SK-N-SH treated with all-trans-retinoic acid at 6 μM for 48 hours (cell line): ENCODE results near the gene AGTR1.

ENCODE experiments used
- ATAC-seq: fragments of 200-7000 bp; cut with Tn5 transposase; 3 replicates; pipeline ENCODE4 v1.9.1; 2020; ENCODE audit warnings: mild to moderate bottlenecking, moderate library complexity
- ARNTL ChIP-seq: fragments of 450-650 bp; formaldehyde crosslinking; IDR thresholded peaks from 2 replicates; pipeline ENCODE4 v1.5.0; 2020; ENCODE audit warnings: low read depth, mild to moderate bottlenecking, moderate library complexity, borderline replicate concordance
- BACH2 ChIP-seq: fragments of 250-450 bp; sonication (Bioruptor Pico); IDR thresholded peaks from 2 replicates; pipeline ENCODE4 v1.9.0; 2021; ENCODE audit warnings: mild to moderate bottlenecking, borderline replicate concordance
- CREB5 ChIP-seq: fragments of 250-450 bp; sonication (Bioruptor Pico); IDR thresholded peaks from 2 replicates; pipeline ENCODE4 v1.5.1; 2020; ENCODE audit warnings: low read depth, mild to moderate bottlenecking, moderate library complexity
- CSDC2 ChIP-seq: fragments of 250-450 bp; sonication (Bioruptor Pico); IDR thresholded peaks from 2 replicates; pipeline ENCODE4 v1.5.0; 2020; ENCODE audit warnings: mild to moderate bottlenecking, moderate library complexity
- ESRRG ChIP-seq: fragments of 250-450 bp; sonication (Bioruptor Pico); IDR thresholded peaks from 2 replicates; pipeline ENCODE4 v1.6.1; 2021; ENCODE audit warnings: mild to moderate bottlenecking
- GLIS3 ChIP-seq: fragments of 250-450 bp; sonication (Bioruptor Pico); IDR thresholded peaks from 2 replicates; pipeline ENCODE4 v1.5.0; 2020; ENCODE audit warnings: mild to moderate bottlenecking, moderate library complexity
- ISL1 ChIP-seq: fragments of 250-450 bp; sonication (Bioruptor Pico); IDR thresholded peaks from 2 replicates; pipeline ENCODE4 v2.1.2; 2022; ENCODE audit warnings: mild to moderate bottlenecking, moderate library complexity
- OSR1 ChIP-seq: fragments of 250-450 bp; sonication (Bioruptor Pico); IDR thresholded peaks from 2 replicates; pipeline ENCODE4 v1.8.0; 2022; ENCODE audit warnings: moderate library complexity, mild to moderate bottlenecking, inconsistent platforms
- PPARA ChIP-seq: fragments of 250-450 bp; sonication (Bioruptor Pico); IDR thresholded peaks from 2 replicates; pipeline ENCODE4 v1.5.0; 2020; ENCODE audit warnings: mild to moderate bottlenecking, borderline replicate concordance
- RARB ChIP-seq: fragments of 250-450 bp; sonication (Bioruptor Pico); IDR thresholded peaks from 2 replicates; pipeline ENCODE4 v1.8.0; 2021; ENCODE audit warnings: mild to moderate bottlenecking, moderate library complexity
- SNAI2 ChIP-seq: fragments of 250-450 bp; sonication (Bioruptor Pico); IDR thresholded peaks from 2 replicates; pipeline ENCODE4 v1.5.0; 2020; ENCODE audit warnings: mild to moderate bottlenecking, moderate library complexity
- TCF4 ChIP-seq: fragments of 250-450 bp; sonication (Bioruptor Pico); IDR thresholded peaks from 2 replicates; pipeline ENCODE4 v1.8.0; 2021; ENCODE audit warnings: mild to moderate bottlenecking, moderate library complexity, borderline replicate concordance
- TOX ChIP-seq: fragments of 250-450 bp; sonication (Bioruptor Pico); IDR thresholded peaks from 2 replicates; pipeline ENCODE4 v1.8.0; 2021; ENCODE audit warnings: mild to moderate bottlenecking, moderate library complexity, borderline replicate concordance
- ZC3H10 ChIP-seq: fragments of 250-450 bp; sonication (Bioruptor Pico); IDR thresholded peaks from 2 replicates; pipeline ENCODE4 v1.5.1; 2021; ENCODE audit warnings: mild to moderate bottlenecking, moderate library complexity
- ZFP3 ChIP-seq: fragments of 250-450 bp; sonication (Bioruptor Pico); IDR thresholded peaks from 2 replicates; pipeline ENCODE4 v1.5.0; 2020; ENCODE audit warnings: mild to moderate bottlenecking, moderate library complexity
- ZFP30 ChIP-seq: fragments of 450-650 bp; formaldehyde crosslinking; IDR thresholded peaks from 2 replicates; pipeline ENCODE4 v1.5.0; 2022; ENCODE audit warnings: mild to moderate bottlenecking, moderate library complexity
- ZNF565 ChIP-seq: fragments of 450-650 bp; formaldehyde crosslinking; conservative IDR thresholded peaks from 2 replicates; pipeline ENCODE4 v1.5.0; 2020; ENCODE audit warnings: low read depth, mild to moderate bottlenecking, moderate library complexity
- ZNF8 ChIP-seq: fragments of 450-650 bp; formaldehyde crosslinking; IDR thresholded peaks from 2 replicates; pipeline ENCODE4 v1.5.0; 2020; ENCODE audit warnings: mild to moderate bottlenecking, moderate library complexity
- TF ChIP-seq, protein P1 (sequence below): fragments of 250-450 bp; sonication (Bioruptor Pico); IDR thresholded peaks from 2 replicates; pipeline ENCODE4 v1.5.1; 2021; ENCODE audit warnings: mild to moderate bottlenecking, moderate library complexity
- TF ChIP-seq, protein P2 (sequence below): fragments of 250-450 bp; sonication (Bioruptor Pico); IDR thresholded peaks from 2 replicates; pipeline ENCODE4 v1.5.0; 2020; ENCODE audit warnings: mild to moderate bottlenecking, moderate library complexity
- TF ChIP-seq, protein P3 (sequence below): fragments of 250-450 bp; sonication (Bioruptor Pico); IDR thresholded peaks from 2 replicates; pipeline ENCODE4 v1.8.0; 2020; ENCODE audit warnings: mild to moderate bottlenecking, moderate library complexity, borderline replicate concordance

The AGTR1 gene

DNA sequence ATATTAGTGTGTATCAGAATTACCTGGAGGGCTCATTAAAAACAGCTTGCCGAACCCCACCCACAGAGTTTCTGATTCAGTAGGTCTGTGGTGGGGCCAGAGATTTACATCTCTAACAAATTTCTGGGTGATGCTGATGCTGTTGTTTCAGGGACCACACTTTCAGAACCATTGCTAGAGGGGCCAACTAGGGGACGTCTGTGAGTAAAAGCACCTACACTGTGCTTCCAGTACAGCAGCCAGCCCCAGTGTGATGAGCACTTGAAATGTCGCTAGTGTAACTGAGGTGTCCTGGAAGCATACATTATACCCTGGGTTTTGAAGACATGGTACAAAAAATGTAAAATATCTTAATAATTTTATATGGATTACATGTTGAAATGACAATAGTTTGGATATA, 33.0 kb downstream of the AGTR1 start (continued):
- no peak for TF ChIP-seq TOX (CRISPR knock-in tag)
- no peak for TF ChIP-seq ZNF8 (CRISPR knock-in tag)
- no peak for TF ChIP-seq RARB

GRCh38 chr3:148735597-148735996, 37.9 kb downstream of the AGTR1 start:
- ATAC-seq: no peak
- TF ChIP-seq BACH2 (CRISPR knock-in tag): no peak
- TF ChIP-seq GLIS3 (CRISPR knock-in tag): no peak
- no peak for TF ChIP-seq ARNTL (CRISPR knock-in tag)
- TF ChIP-seq ZNF565 (CRISPR knock-in tag): no peak
- no peak for TF ChIP-seq ESRRG (CRISPR knock-in tag)
- TF ChIP-seq, protein P1, sequence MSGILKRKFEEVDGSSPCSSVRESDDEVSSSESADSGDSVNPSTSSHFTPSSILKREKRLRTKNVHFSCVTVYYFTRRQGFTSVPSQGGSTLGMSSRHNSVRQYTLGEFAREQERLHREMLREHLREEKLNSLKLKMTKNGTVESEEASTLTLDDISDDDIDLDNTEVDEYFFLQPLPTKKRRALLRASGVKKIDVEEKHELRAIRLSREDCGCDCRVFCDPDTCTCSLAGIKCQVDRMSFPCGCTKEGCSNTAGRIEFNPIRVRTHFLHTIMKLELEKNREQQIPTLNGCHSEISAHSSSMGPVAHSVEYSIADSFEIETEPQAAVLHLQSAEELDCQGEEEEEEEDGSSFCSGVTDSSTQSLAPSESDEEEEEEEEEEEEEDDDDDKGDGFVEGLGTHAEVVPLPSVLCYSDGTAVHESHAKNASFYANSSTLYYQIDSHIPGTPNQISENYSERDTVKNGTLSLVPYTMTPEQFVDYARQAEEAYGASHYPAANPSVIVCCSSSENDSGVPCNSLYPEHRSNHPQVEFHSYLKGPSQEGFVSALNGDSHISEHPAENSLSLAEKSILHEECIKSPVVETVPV (CRISPR knock-in tag): no peak
- no peak for TF ChIP-seq CSDC2 (CRISPR knock-in tag)
- no peak for TF ChIP-seq ZFP30 (CRISPR knock-in tag)
- no peak for TF ChIP-seq SNAI2 (CRISPR knock-in tag)
- TF ChIP-seq ZNF8 (CRISPR knock-in tag): no peak
- TF ChIP-seq, all 23 proteins: peak for 0

DNA sequence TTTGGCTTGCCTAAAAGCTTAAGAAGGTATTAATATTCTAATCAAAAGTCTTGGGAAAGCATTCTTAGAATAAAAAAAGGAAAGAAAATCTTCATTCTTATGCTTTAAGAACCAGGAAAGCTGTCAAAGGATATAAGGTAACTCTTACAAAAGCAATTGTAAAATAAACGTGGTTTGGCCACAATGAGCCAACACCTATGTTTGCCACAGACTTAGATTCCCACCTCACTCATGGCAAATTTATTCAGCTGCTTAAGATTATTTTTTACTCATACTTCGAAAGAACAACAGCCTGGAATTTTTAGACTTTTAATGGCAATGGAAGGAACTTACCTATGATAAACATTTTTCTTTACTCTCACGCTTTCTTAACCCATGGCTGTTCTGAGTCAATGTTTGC, 38.4 kb downstream of the AGTR1 start:
- TF ChIP-seq ISL1 (CRISPR knock-in tag): no peak
- TF ChIP-seq PPARA (CRISPR knock-in tag): no peak
- no peak for TF ChIP-seq SNAI2 (CRISPR knock-in tag)
- TF ChIP-seq, protein P1 (CRISPR knock-in tag): no peak
- no peak for TF ChIP-seq TCF4 (CRISPR knock-in tag)
- TF ChIP-seq ZFP3 (CRISPR knock-in tag): no peak
- TF ChIP-seq BACH2 (CRISPR knock-in tag): no peak
- no peak for TF ChIP-seq CSDC2 (CRISPR knock-in tag)
- no peak for TF ChIP-seq GLIS3 (CRISPR knock-in tag)
- TF ChIP-seq ZNF565 (CRISPR knock-in tag): no peak
- TF ChIP-seq OSR1 (CRISPR knock-in tag): no peak
- no peak for TF ChIP-seq CREB5
- TF ChIP-seq, protein P2, sequence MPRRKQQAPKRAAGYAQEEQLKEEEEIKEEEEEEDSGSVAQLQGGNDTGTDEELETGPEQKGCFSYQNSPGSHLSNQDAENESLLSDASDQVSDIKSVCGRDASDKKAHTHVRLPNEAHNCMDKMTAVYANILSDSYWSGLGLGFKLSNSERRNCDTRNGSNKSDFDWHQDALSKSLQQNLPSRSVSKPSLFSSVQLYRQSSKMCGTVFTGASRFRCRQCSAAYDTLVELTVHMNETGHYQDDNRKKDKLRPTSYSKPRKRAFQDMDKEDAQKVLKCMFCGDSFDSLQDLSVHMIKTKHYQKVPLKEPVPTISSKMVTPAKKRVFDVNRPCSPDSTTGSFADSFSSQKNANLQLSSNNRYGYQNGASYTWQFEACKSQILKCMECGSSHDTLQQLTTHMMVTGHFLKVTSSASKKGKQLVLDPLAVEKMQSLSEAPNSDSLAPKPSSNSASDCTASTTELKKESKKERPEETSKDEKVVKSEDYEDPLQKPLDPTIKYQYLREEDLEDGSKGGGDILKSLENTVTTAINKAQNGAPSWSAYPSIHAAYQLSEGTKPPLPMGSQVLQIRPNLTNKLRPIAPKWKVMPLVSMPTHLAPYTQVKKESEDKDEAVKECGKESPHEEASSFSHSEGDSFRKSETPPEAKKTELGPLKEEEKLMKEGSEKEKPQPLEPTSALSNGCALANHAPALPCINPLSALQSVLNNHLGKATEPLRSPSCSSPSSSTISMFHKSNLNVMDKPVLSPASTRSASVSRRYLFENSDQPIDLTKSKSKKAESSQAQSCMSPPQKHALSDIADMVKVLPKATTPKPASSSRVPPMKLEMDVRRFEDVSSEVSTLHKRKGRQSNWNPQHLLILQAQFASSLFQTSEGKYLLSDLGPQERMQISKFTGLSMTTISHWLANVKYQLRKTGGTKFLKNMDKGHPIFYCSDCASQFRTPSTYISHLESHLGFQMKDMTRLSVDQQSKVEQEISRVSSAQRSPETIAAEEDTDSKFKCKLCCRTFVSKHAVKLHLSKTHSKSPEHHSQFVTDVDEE: no peak
- TF ChIP-seq TOX (CRISPR knock-in tag): no peak
- no peak for TF ChIP-seq ZC3H10 (CRISPR knock-in tag)
- TF ChIP-seq, protein P3, sequence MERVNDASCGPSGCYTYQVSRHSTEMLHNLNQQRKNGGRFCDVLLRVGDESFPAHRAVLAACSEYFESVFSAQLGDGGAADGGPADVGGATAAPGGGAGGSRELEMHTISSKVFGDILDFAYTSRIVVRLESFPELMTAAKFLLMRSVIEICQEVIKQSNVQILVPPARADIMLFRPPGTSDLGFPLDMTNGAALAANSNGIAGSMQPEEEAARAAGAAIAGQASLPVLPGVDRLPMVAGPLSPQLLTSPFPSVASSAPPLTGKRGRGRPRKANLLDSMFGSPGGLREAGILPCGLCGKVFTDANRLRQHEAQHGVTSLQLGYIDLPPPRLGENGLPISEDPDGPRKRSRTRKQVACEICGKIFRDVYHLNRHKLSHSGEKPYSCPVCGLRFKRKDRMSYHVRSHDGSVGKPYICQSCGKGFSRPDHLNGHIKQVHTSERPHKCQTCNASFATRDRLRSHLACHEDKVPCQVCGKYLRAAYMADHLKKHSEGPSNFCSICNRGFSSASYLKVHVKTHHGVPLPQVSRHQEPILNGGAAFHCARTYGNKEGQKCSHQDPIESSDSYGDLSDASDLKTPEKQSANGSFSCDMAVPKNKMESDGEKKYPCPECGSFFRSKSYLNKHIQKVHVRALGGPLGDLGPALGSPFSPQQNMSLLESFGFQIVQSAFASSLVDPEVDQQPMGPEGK (CRISPR knock-in tag): no peak
- TF ChIP-seq, all 23 proteins: peak for 0
- ATAC-seq: no peak
